ENCODE data around the gene ABLIM2. TPM values are rescaled to one million over a fixed set of nuclear protein-coding genes. Genes with fewer than 3 reads are reported as not detected.

The ABLIM2 gene
- total RNA-seq, 2 donors from 2014 or later: 0.34 to 0.60 TPM

DNA sequence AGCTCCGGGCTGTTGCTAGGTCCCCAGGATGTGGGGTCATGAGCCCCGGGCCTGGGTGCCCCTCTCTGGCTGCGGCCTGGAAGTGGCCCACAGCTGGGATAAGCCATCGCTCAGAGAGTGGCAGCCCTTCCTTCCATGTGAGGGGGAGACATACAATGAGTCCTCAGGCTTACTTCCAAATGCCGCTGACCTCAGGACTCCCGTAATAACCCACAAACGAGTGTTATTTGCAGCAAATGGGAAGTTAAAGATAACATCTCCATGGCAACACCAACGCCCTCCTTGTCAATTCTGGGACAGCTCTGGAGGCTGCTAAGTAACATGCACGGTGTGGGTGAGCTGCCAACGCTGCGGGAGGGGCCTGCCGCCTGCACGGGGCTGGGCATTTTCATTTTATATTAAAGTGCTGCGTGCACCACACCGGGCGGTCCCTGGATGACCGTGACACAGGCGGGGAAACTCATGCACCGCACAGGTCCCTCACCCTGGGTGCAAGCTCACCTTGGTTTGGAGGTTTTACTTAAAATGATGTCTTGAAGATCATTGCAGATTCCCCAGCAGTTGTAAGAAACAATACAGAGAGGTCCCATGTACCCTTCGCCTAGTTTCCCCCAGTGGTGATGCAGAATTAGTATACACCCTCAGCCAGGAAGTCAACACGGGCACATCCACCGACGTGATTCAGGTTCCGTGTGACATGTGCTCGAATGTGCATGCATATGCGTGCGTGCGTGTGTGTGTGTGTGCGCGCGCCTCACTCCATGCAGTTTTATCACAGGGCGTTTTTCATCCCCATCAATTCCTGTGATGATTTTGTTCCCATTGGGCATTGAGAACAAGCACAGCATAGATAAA, 79.4 kb downstream of the ABLIM2 start:
- no peak overlapping the region for H3K4me3 Mint-ChIP-seq
- no peaks in the 10 kb centered on the region for H3K4me1 Mint-ChIP-seq (ENCODE audit: low read depth)
- no peaks in the 10 kb centered on the region for H3K36me3 Mint-ChIP-seq (ENCODE audit: insufficient read depth in 2 of 2)
- H3K27me3 Mint-ChIP-seq (ENCODE audit: low read depth): no peaks in the 10 kb centered on the region
- ATAC-seq (replicated peaks in 1 of 2) (no peak), DNase-seq (no peak)
- H3K27ac Mint-ChIP-seq: no peak overlapping the region
- no peaks in the 10 kb centered on the region for H3K9me3 Mint-ChIP-seq

DNA sequence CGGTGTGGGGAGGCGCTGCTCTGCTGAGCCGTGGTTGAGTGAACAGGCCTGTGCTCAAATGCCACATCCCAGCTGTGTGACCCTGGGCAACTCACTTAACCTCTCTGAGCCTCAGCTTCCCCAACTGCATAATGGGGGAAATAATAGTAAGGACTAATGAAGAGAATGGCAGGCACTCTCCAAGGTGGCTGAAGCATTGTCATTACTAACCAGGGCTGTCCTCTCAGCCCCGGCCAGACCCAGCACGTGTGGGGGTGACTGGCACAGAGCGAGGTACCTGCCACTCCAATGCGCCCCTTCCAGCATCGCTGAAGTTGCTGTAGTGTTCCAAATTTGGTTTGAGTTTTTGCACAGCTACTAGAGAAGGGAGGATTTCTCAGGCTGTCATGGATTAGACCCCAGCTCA, 80.0 kb downstream of the ABLIM2 start:
- no peak for ATAC-seq (replicated peaks in 1 of 2)
- no peak for DNase-seq
- Mint-ChIP-seq H3K27me3 (ENCODE audit: low read depth) (no peaks in the 10 kb centered on the region), H3K9me3 (no peaks in the 10 kb centered on the region), H3K36me3 (ENCODE audit: insufficient read depth in 2 of 2) (no peaks in the 10 kb centered on the region), H3K27ac (no peak overlapping the region), H3K4me1 (ENCODE audit: low read depth) (no peaks in the 10 kb centered on the region), H3K4me3 (no peak overlapping the region)

DNA sequence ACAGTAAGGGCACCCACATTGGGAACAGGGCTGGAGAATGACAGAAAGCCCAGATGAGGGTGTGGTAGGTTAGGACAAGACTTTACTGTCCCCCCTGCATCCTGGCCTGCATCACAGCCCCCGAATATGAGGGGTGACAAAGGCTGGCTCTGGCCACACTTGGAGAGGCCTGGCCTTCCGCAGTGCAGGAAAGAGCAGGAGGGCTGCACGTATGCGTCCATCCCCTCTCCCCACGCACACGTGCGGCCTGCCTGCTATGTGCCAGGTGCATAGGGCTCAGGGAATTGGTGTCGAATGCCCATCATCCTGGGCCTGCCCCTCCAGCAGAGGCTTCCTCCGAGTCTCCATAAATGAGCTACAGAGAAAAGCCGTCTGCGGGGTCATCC, 80.5 kb downstream of the ABLIM2 start:
- DNase-seq: no peak
- H3K27ac Mint-ChIP-seq: no peak overlapping the region
- no peaks in the 10 kb centered on the region for H3K36me3 Mint-ChIP-seq (ENCODE audit: insufficient read depth in 2 of 2)
- no peaks in the 10 kb centered on the region for H3K4me1 Mint-ChIP-seq (ENCODE audit: low read depth)
- no peaks in the 10 kb centered on the region for H3K27me3 Mint-ChIP-seq (ENCODE audit: low read depth)
- H3K4me3 Mint-ChIP-seq: no peak overlapping the region
- H3K9me3 Mint-ChIP-seq: no peaks in the 10 kb centered on the region
- ATAC-seq (replicated peaks in 1 of 2): no peak

DNA sequence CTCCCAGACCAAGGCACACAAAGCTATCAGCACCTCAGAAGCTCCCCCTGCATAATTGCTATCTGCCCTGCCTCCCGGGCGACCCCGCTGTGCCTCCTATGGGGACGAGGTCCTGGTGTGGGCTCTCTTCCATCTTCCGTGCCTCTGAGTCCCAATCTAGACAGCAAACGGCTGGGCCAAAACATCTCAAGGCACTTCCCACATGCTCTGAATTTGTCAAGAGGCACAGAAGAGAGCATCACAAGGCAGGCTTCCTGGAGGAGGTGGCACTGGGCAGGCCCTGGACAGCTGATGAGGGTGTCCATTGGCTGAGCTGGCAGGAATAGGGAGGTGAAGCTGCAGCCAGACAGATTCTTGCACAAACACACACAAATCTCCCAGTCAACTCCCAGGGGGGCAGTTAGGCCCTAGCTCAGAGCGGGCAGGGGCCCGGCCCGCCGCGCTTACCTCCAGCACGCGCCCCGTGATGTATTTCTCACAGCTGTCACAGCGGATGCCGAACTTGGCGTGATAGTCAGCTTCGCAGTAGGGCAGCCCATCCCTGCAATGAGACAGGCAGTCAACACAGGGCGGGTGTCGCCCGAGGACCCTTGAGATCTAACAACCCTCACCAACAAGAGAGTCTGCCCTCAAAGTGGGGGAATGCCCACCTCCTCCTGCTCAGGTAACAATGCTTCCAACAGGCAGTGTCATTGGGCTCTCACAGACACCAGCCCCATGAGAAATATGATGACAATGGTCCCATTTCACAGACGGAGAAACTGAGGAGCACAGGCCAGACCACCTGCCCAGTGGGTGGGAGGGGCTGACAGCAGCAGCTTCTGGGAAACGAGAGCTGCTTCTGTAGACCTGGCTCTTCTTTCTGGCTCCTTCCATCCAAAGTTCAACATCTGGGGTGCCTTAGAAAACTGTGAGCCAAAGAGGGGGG, 81.2 kb downstream of the ABLIM2 start:
- Mint-ChIP-seq H3K27me3 (ENCODE audit: low read depth) (no peaks in the 10 kb centered on the region), H3K9me3 (no peaks in the 10 kb centered on the region), H3K4me3 (no peak overlapping the region), H3K36me3 (ENCODE audit: insufficient read depth in 2 of 2) (no peaks in the 10 kb centered on the region), H3K27ac (no peak overlapping the region), H3K4me1 (ENCODE audit: low read depth) (no peaks in the 10 kb centered on the region)
- ATAC-seq (replicated peaks in 1 of 2) (no peak), DNase-seq (no peak)

DNA sequence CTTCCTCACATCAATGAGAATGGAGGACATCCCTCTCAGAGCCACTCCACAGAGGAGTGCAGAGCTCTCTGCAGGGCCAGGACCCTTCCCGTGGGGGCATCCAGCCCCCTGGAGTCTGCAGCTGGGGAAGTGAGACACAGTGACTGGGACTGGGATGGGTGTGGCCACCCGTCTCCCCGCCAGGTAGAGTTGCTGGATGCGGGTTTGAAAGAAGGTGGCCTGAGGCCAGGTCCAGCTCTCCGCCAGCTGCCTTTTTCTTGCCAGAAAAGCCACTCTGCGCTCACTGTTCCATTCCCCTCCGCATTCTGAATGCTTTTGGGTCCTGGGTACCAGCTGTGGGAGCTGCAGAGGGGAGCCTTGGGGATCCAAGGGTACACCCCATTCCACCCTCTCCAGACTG, 82.6 kb downstream of the ABLIM2 start:
- no peaks in the 10 kb centered on the region for H3K4me1 Mint-ChIP-seq (ENCODE audit: low read depth)
- no peaks in the 10 kb centered on the region for H3K9me3 Mint-ChIP-seq
- H3K4me3 Mint-ChIP-seq: no peak overlapping the region
- no peak overlapping the region for H3K27ac Mint-ChIP-seq
- no peak for ATAC-seq (replicated peaks in 1 of 2)
- no peak for DNase-seq
- no peaks in the 10 kb centered on the region for H3K27me3 Mint-ChIP-seq (ENCODE audit: low read depth)
- H3K36me3 Mint-ChIP-seq (ENCODE audit: insufficient read depth in 2 of 2): no peaks in the 10 kb centered on the region

DNA sequence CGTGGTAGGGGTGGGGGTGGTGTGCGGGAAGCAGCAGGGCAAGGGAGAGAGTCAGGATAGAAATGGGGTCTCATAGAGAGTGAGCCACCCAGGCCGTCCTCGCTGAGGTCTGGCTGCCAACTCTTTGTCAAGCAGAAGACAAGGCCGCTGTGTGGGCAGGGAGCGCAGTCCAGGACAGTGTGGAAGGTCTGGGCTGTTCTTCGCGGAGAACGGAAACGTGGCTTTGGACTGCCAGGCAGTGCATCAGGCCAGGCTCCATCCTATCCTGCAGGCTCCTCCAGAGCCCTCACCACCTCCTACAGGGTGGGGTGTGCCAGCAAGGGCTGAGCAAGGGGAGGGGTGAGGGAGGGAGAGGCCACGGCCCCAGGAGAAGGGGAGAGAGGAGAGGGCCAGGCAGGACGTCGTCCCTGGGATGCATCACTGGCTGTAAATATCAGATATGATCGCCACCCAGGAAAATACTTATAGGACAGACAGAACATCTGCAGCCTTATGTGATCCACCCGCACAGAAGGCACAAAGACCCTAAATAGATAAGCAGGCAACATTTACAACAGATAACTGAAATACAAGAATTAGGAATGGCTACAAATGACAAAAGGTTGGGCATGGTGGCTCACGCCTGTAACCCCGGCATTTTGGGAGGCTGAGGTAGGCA, 85.3 kb downstream of the ABLIM2 start:
- H3K27me3 Mint-ChIP-seq (ENCODE audit: low read depth): no peaks in the 10 kb centered on the region
- H3K36me3 Mint-ChIP-seq (ENCODE audit: insufficient read depth in 2 of 2): no peaks in the 10 kb centered on the region
- no peak overlapping the region for H3K27ac Mint-ChIP-seq
- DNase-seq (no peak), ATAC-seq (replicated peaks in 1 of 2) (no peak)
- H3K4me1 Mint-ChIP-seq (ENCODE audit: low read depth): no peaks in the 10 kb centered on the region
- H3K9me3 Mint-ChIP-seq: no peaks in the 10 kb centered on the region
- H3K4me3 Mint-ChIP-seq: no peak overlapping the region

DNA sequence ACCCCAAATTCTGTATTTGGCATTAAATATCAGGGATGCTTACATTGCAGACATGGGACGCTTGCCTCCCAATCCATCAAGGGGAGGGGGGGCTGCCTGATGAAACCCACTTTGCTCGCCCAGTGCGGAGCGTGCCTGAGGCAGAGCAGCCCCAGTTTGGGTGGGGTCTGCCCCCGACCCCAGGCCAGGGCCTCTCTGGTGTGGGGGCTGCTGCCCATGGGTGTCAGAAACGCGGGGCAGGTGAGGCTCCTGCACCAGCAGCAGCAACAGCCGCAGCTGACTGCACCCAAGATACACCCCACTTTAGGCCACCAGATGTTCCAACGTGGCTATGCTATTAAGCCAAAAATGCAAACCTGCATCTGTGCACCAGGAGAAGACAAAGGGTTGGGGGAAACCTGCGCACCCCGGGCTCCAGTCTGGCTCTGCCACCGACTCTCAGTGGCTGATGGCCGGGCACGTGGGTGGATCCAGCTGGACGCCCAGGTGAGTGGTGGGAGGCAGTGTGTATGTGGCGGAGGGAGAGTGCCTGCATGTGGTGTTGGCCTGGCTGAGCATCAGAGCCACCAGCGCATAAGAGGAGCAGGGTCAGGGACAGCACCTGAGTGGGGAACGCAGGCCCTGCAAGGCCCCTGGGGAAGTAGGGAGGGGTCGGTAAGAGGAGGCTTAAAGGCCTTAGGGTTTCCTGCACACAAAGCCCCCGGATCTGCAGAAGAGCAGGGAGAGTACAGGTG, 86.2 kb downstream of the ABLIM2 start:
- DNase-seq (no peak), ATAC-seq (replicated peaks in 1 of 2) (no peak)
- no peak overlapping the region for H3K27ac Mint-ChIP-seq
- no peaks in the 10 kb centered on the region for H3K9me3 Mint-ChIP-seq
- H3K36me3 Mint-ChIP-seq (ENCODE audit: insufficient read depth in 2 of 2): no peaks in the 10 kb centered on the region
- no peaks in the 10 kb centered on the region for H3K27me3 Mint-ChIP-seq (ENCODE audit: low read depth)
- no peaks in the 10 kb centered on the region for H3K4me1 Mint-ChIP-seq (ENCODE audit: low read depth)
- no peak overlapping the region for H3K4me3 Mint-ChIP-seq

DNA sequence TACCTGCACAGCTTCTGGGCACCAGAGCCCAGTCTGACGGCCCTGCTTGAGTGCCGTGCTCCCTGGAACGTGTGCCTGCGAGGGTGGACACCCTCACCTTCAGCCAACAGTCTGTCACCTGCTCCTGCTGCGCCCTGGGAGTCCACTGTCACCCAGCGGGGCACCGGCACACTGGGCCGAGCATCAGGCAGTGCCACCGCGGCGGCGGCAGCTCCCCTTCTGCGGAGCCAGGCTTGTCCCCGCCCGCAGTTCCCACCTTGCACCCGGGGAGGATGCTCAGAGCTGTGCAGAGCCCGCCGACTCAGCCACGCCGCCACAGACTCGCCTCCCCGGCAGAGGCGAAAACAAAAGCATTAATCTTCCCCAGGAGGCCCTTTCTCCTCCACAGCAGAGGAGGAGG, 86.8 kb downstream of the ABLIM2 start:
- Mint-ChIP-seq H3K9me3 (no peaks in the 10 kb centered on the region), H3K27ac (no peak overlapping the region), H3K4me3 (no peak overlapping the region), H3K36me3 (ENCODE audit: insufficient read depth in 2 of 2) (no peaks in the 10 kb centered on the region), H3K27me3 (ENCODE audit: low read depth) (no peaks in the 10 kb centered on the region), H3K4me1 (ENCODE audit: low read depth) (no peaks in the 10 kb centered on the region)
- no peak for DNase-seq
- ATAC-seq (replicated peaks in 1 of 2): no peak

DNA sequence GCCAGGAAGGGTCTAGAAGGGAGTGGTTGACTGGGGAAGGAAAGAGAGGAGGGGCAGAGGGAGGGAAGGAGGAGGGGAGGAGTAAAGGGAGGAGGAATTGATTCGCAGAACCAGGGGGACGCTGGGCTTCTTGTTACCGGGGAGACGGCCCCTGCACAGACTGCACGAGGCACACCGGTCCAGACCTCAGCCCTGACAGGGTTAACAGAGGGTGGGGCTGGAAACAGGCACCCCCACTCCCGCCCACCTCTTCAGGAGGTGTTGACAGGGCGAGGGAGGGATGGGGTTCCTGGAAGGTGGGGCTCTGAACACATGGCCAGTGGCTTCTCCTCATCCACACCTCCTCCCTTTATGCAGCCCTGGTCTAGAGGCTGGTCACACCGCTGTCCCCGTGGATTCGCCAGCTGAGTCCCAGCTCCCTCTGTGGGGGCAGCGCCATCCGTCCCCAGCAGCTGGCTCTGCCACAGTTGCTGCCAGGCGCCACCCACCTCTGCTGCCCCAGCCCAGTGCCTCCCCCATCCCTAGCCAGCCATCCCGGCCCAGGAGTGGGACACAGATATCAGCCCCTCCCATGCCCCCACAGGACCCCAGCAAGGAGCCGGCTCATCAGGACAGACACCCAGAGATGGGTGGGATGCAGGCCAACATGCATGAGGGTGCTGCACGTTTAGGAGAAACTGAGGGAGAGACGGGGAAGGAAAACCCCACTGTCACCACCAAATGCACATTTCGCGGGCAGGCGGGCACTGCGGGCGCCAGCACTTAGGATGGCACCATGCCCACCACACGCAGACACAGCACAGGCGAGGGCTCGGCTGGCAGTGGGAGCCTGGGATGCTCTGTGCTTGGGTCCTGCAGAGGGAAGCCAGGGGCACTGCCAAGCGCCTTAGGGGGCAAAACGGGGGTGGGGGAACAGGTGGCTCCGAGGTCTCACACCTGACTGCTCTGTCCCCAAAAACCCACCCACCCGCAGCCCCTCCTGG, 87.6 kb downstream of the ABLIM2 start:
- H3K4me3 Mint-ChIP-seq: no peak overlapping the region
- ATAC-seq (replicated peaks in 1 of 2) (no peak), DNase-seq (no peak)
- H3K4me1 Mint-ChIP-seq (ENCODE audit: low read depth): no peaks in the 10 kb centered on the region
- H3K36me3 Mint-ChIP-seq (ENCODE audit: insufficient read depth in 2 of 2): no peaks in the 10 kb centered on the region
- H3K9me3 Mint-ChIP-seq: no peaks in the 10 kb centered on the region
- H3K27ac Mint-ChIP-seq: no peak overlapping the region
- H3K27me3 Mint-ChIP-seq (ENCODE audit: low read depth): no peaks in the 10 kb centered on the region

DNA sequence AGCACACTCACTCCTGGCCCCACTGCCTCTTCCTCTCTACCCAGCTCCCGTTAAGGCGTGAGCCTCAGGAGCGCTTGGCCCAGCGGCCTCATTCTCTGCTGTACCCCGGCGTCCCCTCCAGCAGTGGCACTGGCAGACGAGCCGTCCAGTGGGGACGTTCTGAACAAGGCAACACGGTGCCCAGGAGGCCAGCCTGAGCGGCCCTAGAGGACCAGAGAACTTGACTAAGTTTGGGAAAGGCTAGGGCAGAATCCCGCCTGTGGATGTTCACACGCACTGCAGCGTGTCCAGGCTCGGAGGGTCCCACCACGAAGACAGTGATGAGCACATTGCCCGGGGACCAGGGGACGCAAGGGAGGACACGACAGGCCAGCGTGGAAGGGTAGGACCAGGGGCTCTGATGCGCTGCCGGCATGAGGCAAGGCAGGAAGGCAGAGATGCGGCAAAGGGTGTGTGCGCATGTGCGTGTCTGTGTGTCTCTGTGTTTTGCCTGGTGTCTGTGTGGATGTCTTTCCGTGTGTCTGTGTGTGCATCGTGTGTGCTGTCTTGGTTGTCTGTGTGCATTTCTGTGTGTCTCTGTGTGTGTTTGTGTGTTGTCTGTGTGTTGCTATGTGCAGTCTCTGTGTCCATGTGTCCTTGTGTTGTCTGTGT, 89.4 kb downstream of the ABLIM2 start:
- H3K4me3 Mint-ChIP-seq: no peak overlapping the region
- H3K36me3 Mint-ChIP-seq (ENCODE audit: insufficient read depth in 2 of 2): peaks cover 4 to 5% of the 10 kb centered on the region in 2 donors
- no peak for ATAC-seq (replicated peaks in 1 of 2)
- H3K27me3 Mint-ChIP-seq (ENCODE audit: low read depth): no peaks in the 10 kb centered on the region
- peaks cover 3 to 8% of the 10 kb centered on the region in 2 donors for H3K9me3 Mint-ChIP-seq
- no peak for DNase-seq
- H3K4me1 Mint-ChIP-seq (ENCODE audit: low read depth): no peaks in the 10 kb centered on the region
- H3K27ac Mint-ChIP-seq: no peak overlapping the region

DNA sequence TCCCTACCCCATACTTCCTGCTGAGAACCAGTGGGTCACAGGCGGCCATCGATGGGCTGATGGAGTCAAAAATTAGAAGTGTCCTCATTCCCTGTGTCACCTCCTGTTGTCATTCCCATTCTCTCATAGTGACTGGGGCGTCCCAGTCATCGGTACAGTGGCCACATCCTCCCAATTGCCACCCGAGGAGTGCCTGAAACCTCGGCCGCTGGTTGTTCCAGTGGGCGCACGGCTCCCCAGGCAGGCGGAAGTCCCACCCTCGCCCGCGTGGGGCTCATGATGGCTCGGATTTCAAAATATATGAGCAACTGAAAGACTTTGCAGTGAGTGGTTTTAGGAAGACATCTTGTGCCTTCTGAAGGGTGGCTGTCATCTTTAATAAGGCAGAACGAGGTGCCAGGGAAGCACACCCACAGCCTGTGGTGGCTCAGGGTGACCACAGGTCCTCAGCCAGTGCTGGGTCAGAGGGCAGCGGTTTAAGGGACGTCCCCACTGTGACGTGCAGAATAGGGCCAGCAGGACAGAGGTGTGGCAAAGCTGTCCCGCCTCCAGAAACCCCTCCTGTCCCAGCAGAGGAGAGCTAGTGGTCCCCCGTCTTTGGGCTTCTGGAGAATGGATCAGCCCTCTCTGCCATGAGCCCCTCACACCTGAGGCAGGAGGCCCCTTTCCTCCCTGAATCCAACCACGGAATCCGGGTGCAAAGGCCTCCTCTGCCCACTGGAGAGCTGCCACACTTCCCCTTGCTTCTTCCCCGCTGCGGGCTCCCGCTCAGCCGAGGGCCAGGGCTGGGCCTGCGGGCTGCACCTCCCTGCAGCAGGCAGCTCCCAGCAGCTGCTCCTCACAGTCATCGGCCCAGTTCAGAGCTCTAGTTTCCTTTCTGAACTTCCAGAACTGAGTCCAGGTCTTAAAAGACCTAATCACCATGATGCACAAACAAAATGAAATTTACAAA, 90.4 kb downstream of the ABLIM2 start:
- Mint-ChIP-seq H3K4me3 (no peak overlapping the region), H3K36me3 (ENCODE audit: insufficient read depth in 2 of 2) (peaks cover 10 to 12% of the 10 kb centered on the region in 2 donors), H3K4me1 (ENCODE audit: low read depth) (no peaks in the 10 kb centered on the region), H3K9me3 (peaks cover 8 to 16% of the 10 kb centered on the region in 2 donors), H3K27me3 (ENCODE audit: low read depth) (no peaks in the 10 kb centered on the region), H3K27ac (no peak overlapping the region)
- ATAC-seq (replicated peaks in 1 of 2): no peak
- no peak for DNase-seq

Measured in activated T-cell treated with anti-CD3 and anti-CD28 coated beads, Interleukin-2, amount 50 U/mL, for 72 hours (primary cell).